HG03442 (cell line): Measurements from ENCODE around the gene MEIS1.

Source experiments
- ATAC-seq: cut with Tn5 transposase; IDR thresholded peaks from one replicate; pipeline ENCODE4 v1.9.1; 2021; ENCODE audit warnings: mild to moderate bottlenecking, moderate library complexity; ENCODE audit not compliant: unreplicated experiment

The MEIS1 gene

GRCh38 chr2:66578054-66578686 is 143.2 kb downstream of the MEIS1 start:
- ATAC-seq = no peak

- ATAC-seq = no peak
Observed at GRCh38 chr2:66578687-66579106, 143.8 kb downstream of the MEIS1 start.

GRCh38 chr2:66579186-66580126 is 144.5 kb downstream of the MEIS1 start:
- ATAC-seq = no peak

DNA sequence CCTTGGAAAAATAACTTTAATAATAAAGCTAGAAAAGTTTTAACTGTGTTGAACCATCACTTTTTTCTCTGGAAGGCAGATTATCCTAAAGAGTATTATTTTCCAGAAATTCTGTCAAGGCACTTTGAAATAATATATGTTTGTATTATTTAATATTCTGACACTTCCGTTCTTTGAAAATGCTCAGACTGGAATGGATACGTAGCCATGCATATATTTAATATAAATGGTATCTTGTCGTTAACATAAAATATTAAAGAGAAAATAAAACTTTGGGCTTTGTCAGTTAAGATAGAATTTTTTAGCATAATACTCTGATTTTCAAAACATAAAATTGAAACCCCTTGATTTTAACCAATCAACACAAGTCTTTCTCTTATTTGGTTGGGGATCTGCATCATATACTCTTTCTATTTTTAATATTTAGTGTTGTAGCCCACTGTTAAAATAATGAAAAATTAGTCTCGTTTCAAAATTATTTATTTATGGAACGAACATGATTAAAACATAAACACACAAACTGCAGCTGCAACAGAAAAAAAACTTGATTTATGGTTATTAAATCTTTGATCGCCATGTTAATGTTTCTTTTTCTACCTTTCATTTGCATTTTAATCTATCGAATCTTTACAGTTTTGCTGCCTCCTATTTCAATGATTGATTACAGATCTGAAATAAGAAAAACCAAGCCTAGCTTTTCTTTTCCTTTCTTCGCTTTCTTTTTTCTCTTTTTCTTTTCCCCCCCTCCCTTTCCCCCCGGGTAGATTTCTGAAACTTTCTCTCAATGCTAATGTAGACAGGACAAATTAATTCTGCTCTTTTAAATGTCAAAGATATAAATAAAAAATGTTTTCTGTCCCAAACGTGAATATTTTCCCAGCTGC is 145.5 kb downstream of the MEIS1 start:
- ATAC-seq = no peak

DNA sequence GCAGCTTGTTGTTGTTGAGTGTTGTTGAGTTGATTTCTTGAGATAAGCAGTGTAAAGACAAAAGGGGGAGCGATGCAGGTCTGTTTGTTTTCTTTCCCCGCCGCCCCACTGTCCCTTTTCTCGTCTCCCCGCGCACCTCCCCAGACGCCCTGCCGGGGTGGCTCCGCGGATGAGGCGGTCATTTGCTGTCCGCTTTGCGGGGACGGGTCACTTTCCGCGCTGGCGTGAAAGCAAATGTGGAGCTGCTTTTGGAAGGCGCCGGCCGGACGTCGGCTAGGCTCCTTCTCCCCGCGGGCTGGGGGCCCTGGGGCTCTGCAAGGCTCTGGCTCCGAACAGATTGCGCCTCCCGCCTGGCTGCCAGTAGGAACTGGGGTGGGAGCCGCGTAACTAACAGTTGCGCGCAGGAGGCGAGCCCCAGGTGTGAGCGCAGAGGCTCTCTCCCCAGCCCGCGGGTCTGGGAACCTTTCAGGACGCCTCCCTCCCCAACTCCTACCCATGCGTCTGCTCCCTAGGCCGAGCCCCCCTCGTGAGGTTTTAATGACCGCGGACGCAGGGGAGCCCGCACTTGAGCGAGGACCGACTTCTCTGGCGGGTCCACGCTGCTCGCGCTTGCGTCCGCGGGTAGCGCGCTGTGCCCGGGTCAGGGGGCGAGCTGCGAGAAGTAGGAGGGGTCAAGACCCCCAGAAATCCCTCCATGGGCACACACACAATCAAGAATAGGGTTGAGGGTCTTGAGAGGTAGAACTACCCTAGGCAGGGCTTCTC is 146.6 kb downstream of the MEIS1 start:
- no peak for ATAC-seq

- ATAC-seq = no peak
Observed at GRCh38 chr2:66582104-66582986, 147.4 kb downstream of the MEIS1 start.

- ATAC-seq = no peak
Observed at GRCh38 chr2:66582987-66583880, 148.3 kb downstream of the MEIS1 start.

GRCh38 chr2:66583881-66584280 is 149.0 kb downstream of the MEIS1 start:
- ATAC-seq = no peak

GRCh38 chr2:66585587-66585986 is 150.7 kb downstream of the MEIS1 start:
- ATAC-seq = no peak

DNA sequence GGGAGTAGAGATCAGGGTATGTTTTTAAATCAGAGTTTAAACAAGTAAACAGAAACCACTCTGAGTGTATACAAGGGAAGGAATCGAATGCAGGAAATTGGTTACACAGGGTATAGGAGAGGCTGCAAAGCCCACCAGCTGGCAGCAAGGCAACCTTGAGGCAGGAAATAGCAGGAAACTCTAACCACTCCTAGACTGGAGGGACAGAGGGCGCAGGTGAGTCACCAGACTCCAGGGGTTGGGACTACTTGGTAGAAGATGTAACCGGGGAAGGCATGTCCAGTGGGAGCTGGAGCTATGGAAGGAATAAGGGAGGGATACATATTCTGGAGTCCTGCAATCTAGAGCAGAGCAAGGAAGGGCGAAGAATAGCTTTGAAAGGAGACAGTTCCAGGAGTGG is 152.3 kb downstream of the MEIS1 start:
- ATAC-seq = no peak

DNA sequence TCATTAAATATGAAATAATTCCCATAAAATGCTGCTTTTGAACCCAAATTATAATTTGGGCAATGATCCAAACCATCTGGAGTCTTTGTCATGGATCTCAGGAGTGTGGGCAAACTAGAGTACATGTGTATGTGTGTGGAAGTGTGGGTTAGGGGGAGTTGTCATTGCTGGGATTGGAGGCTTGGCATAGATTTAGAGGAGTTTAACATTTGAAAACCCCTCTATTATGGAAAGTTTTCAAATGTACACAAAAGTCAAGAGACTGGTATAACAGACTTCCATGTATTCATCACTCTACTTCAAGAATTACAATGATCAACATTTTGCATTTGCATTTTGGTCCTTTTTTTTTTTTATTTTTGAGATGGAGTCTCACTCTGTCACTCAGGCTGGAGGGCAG is 159.1 kb downstream of the MEIS1 start:
- no peak for ATAC-seq

- no peak for ATAC-seq
Observed at GRCh38 chr2:66595556-66595955, 160.6 kb downstream of the MEIS1 start.

DNA sequence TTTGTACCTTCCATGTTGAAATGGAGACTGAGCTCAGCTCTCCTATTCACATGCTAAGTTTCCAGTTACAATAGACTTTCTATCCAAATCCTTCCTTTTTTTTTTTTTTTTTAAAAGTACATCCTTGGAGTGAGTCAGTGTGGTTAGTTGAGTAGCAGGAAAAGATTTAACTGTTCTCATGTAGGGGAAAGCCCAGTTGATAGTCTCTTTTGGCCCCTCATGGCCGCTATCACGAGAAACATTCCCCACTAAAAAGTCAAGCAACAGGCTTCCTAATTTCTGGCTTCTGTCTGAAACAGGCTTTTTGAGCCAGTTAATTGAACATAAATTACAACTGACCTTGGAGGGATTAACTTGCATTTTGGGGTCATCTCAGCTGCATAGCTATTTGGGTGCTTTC is 161.3 kb downstream of the MEIS1 start:
- no peak for ATAC-seq

GRCh38 chr2:66601624-66602023 is 166.7 kb downstream of the MEIS1 start:
- no peak for ATAC-seq

DNA sequence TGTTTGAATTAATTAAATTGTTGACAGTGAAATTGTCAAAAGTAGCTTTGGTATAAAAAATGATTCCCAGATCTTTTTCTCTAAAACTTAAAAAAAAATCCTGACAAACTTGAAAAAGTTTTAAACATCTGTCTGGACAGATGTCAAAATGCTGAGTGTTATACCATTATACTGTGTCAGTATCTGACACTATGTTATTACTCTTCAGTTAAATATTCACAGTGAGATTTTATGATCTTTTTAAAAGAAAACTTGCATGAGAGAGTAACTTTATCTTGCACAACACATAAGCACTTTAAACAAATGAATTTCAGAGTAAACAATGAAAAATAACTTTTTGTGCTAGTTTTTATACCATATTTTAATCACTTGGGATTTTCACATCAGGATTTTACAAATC is 167.4 kb downstream of the MEIS1 start:
- no peak for ATAC-seq

DNA sequence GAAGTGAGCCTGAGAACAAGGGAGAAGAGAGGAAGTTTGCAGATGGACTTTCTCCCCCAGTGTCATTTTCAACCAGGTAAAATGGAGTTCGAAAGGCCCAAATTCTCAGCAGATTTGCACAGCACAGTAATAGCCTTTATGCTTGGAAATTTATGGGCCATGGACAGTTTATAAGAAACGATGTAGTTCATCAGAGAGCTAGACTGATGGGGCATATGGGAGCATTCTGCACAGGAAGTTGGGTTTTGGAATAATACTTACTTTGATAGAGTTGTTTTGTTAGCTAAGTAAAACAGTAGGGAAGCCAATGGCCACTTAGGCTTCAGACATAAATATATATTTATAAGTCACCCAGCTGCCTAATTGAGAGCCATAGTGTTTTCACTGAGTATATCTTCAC is 169.4 kb downstream of the MEIS1 start:
- ATAC-seq = no peak

DNA sequence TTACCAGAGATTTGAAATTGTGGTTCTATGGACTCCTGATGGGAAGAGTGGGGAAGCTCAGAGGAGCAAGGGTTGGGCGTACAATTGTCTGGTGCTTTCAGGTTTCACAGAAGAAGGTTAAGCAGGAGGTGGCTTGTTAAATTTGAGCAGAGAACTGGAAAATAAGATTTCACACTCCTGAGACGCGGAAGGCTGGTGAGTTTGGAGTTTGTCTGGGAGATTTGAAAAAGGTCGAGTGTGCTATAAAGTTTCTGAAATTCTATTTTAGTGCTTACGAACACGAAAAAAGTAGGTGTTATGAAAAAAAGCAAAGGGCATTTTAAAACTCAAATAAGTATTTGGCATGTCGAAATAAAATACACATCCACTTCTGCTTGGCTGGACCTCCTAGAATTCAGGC is 170.1 kb downstream of the MEIS1 start:
- ATAC-seq = no peak

- ATAC-seq = no peak
Observed at GRCh38 chr2:66607152-66607551, 172.2 kb downstream of the MEIS1 start.
